Measurements from ENCODE around the gene EFCAB12. TPM values are rescaled to one million over a fixed set of nuclear protein-coding genes. Genes with fewer than 3 reads are reported as not detected.

EFCAB12 gene
- total RNA-seq, 3 donors from 2014 or later (not counting 1 experiment from before 2014, with no cell fraction given), result 0.94 to 3.3 (median 1.4) TPM

- WGBS (ENCODE audit: insufficient coverage), result 84% methylated on average over 4 of the region's 4 CpGs
- H3K27me3 Mint-ChIP-seq (ENCODE audit: low read depth in 2 of 2), result peaks cover 0 to 8% of the 10 kb centered on the region in 2 donors
Measured at GRCh38 chr3:129419476-129419875, 9.0 kb downstream of the EFCAB12 start.

GRCh38 chr3:129418041-129418973 lies 10.1 kb downstream of the EFCAB12 start:
- H3K9me3 ChIP-seq (ENCODE audit: control insufficient read depth, insufficient read depth, low read length), result no peaks in the 10 kb centered on the region
- WGBS (ENCODE audit: insufficient coverage), result 90% methylated on average over 14 of the region's 14 CpGs

More at GRCh38 chr3:129419476-129419875, 9.0 kb downstream of the EFCAB12 start:
- Histone ChIP-seq H3K27me3 (ENCODE audit: control insufficient read depth, insufficient read depth, low read length) (no peaks in the 10 kb centered on the region), H3K36me3 (ENCODE audit: control insufficient read depth, insufficient read depth, low read length) (no peaks in the 10 kb centered on the region), H3K27ac (ENCODE audit: low read length) (no peak overlapping the region), H3K9me3 (ENCODE audit: control insufficient read depth, insufficient read depth, low read length) (no peaks in the 10 kb centered on the region), H3K4me1 (ENCODE audit: control insufficient read depth, insufficient read depth, low read length) (no peaks in the 10 kb centered on the region), H3K4me3 (ENCODE audit: low read length) (no peak overlapping the region)
- DNase-seq, result no peak
- no peak overlapping the region for H3K4me3 Mint-ChIP-seq
- no peaks in the 10 kb centered on the region for H3K36me3 Mint-ChIP-seq
- no peak overlapping the region for H3K27ac Mint-ChIP-seq
- intact Hi-C loops (cut with micrococcal nuclease), result no loop called here
- no peak for TF ChIP-seq CTCF (IDR thresholded peaks at IDR 0.05)
- H3K9me3 Mint-ChIP-seq, result no peaks in the 10 kb centered on the region
- H3K4me1 Mint-ChIP-seq, result no peaks in the 10 kb centered on the region
- no peak for ATAC-seq

GRCh38 chr3:129417326-129417725 lies 11.1 kb downstream of the EFCAB12 start:
- Histone ChIP-seq H3K27ac (ENCODE audit: low read length) (no peak overlapping the region), H3K4me3 (ENCODE audit: low read length) (no peak overlapping the region), H3K9me3 (ENCODE audit: control insufficient read depth, insufficient read depth, low read length) (no peaks in the 10 kb centered on the region), H3K4me1 (ENCODE audit: control insufficient read depth, insufficient read depth, low read length) (no peaks in the 10 kb centered on the region), H3K36me3 (ENCODE audit: control insufficient read depth, insufficient read depth, low read length) (no peaks in the 10 kb centered on the region), H3K27me3 (ENCODE audit: control insufficient read depth, insufficient read depth, low read length) (no peaks in the 10 kb centered on the region)
- DNase-seq (no peak), ATAC-seq (no peak)
- TF ChIP-seq CTCF (IDR thresholded peaks at IDR 0.05), result no peak
- H3K36me3 Mint-ChIP-seq, result no peaks in the 10 kb centered on the region
- H3K27ac Mint-ChIP-seq, result no peak overlapping the region
- no peaks in the 10 kb centered on the region for H3K4me1 Mint-ChIP-seq
- WGBS (ENCODE audit: insufficient coverage), result 94% methylated on average over 1 of the region's 1 CpG
- H3K9me3 Mint-ChIP-seq, result no peaks in the 10 kb centered on the region
- intact Hi-C loops (cut with micrococcal nuclease), result no loop called here
- no peak overlapping the region for H3K4me3 Mint-ChIP-seq
- peaks cover 0 to 6% of the 10 kb centered on the region in 2 donors for H3K27me3 Mint-ChIP-seq (ENCODE audit: low read depth in 2 of 2)

More at GRCh38 chr3:129418041-129418973, 10.1 kb downstream of the EFCAB12 start:
- Histone ChIP-seq H3K27me3 (ENCODE audit: control insufficient read depth, insufficient read depth, low read length) (no peaks in the 10 kb centered on the region), H3K4me1 (ENCODE audit: control insufficient read depth, insufficient read depth, low read length) (no peaks in the 10 kb centered on the region), H3K4me3 (ENCODE audit: low read length) (no peak overlapping the region), H3K27ac (ENCODE audit: low read length) (no peak overlapping the region), H3K36me3 (ENCODE audit: control insufficient read depth, insufficient read depth, low read length) (no peaks in the 10 kb centered on the region)
- ATAC-seq (no peak), DNase-seq (no peak)
- Mint-ChIP-seq H3K9me3 (no peaks in the 10 kb centered on the region), H3K4me3 (no peak overlapping the region), H3K4me1 (no peaks in the 10 kb centered on the region), H3K27ac (no peak overlapping the region), H3K36me3 (no peaks in the 10 kb centered on the region), H3K27me3 (ENCODE audit: low read depth in 2 of 2) (peaks cover 0 to 8% of the 10 kb centered on the region in 2 donors)
- intact Hi-C loops (cut with micrococcal nuclease), result no loop called here
- no peak for TF ChIP-seq CTCF (IDR thresholded peaks at IDR 0.05)

Data from natural killer cell (primary cell).